ENCODE measurements around the gene SMIM44.

SMIM44 gene

DNA sequence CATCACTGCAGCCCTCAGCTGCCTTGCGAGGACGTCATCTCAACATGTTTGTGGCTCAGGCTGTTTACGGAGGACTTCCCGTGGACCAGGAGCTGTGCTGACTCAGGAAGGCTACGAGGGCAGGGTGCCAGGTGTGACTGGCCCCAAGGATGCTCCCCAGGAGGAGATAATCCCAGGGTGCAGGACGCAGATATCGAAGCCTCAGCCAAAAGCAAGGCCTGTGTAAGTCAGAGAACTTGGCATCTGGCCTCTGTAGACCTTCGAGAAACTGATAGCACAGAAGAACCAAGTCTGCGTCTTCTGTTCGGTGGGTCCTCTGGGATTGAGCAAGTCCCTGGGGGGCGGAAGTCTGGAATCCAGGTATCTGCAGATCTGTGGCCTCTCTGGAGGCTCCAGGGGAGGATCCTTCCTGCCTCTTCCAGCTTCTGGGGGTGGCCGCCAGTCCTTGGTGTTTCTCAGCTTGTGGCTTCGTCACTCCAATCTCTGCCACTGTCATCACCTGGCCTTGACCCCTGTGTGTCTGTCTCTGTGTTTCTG lies 19.9 kb upstream of the SMIM44 start:
- no peaks in the 10 kb centered on the region for H3K9me3 ChIP-seq (ENCODE audit: control insufficient read depth, low read length)
- H3K27ac ChIP-seq (ENCODE audit: insufficient read depth, low read length, poor library complexity, severe bottlenecking): no peak overlapping the region
- DNase-seq: no peak
- no peaks in the 10 kb centered on the region for H3K27me3 ChIP-seq (replicated peaks; ENCODE audit: control insufficient read depth, insufficient read depth, low read length, poor library complexity, severe bottlenecking)
- no peak overlapping the region for H3K4me3 ChIP-seq (ENCODE audit: insufficient read depth, low read depth, low read length, poor library complexity, severe bottlenecking)
- H3K36me3 ChIP-seq (ENCODE audit: control insufficient read depth, insufficient read depth, low read length): no peaks in the 10 kb centered on the region
- peaks cover 22% of the 10 kb centered on the region for H3K4me1 ChIP-seq (ENCODE audit: control insufficient read depth, insufficient read depth, low read length, poor library complexity, severe bottlenecking)

DNA sequence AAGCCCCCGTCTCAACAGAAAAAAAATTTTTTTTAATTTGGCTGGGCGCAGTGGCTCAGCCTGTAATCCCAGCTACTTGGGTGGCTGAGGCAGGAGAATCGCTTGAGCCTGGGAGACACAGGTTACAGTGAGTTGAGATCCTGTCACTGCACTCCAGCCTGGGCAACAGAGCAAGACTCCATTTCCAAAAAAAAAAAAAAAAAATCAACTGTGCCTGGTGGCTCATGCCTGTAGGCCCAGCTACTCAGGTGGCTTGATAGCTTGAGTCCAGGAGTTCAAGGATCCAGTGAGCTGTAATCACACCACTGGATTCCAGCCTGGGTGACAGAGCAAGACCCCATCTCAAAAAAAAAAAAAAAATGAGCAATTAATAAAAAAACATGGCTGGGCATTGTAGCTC lies 18.5 kb upstream of the SMIM44 start:
- no peaks in the 10 kb centered on the region for H3K9me3 ChIP-seq (ENCODE audit: control insufficient read depth, low read length)
- H3K4me1 ChIP-seq (ENCODE audit: control insufficient read depth, insufficient read depth, low read length, poor library complexity, severe bottlenecking): peaks cover 13% of the 10 kb centered on the region
- no peak overlapping the region for H3K27ac ChIP-seq (ENCODE audit: insufficient read depth, low read length, poor library complexity, severe bottlenecking)
- DNase-seq: no peak
- no peaks in the 10 kb centered on the region for H3K27me3 ChIP-seq (replicated peaks; ENCODE audit: control insufficient read depth, insufficient read depth, low read length, poor library complexity, severe bottlenecking)
- H3K36me3 ChIP-seq (ENCODE audit: control insufficient read depth, insufficient read depth, low read length): no peaks in the 10 kb centered on the region
- H3K4me3 ChIP-seq (ENCODE audit: insufficient read depth, low read depth, low read length, poor library complexity, severe bottlenecking): no peak overlapping the region

DNA sequence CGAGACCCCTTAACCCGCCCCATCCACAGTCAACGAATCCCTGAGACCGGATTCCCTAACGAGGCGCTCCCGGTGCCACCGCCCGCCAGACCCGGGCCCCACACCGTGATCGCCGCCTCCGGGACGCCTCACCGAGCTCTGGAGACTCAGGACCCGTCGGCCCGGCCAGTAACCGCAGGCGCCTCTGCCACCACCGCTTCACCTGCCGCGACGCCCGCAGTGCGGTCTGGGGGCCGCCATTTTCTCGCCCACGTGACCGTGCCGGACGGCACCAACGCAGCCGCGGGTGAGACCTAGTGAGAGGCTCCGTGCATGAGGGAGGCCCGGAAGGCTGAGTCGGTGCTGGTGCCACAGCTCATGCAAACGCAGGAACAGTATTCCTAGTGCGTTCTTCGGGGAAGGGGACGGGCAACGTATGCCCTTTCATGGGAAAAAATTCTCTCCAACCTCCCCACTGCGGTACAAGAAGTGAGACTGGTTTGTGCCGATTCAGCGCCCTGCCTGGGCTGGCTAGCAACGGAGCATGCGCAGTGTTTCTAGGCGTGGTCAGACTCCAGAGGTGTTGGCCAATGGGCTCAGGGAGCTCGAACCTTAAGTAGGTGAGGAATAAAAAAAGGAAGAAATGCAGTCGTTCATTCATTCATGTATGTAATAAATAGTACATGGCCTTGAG lies 17.3 kb upstream of the SMIM44 start, which contains the start of gene DOHH:
TSS of gene DOHH (minus strand) at position 246 of the 673 bp plus-strand sequence. CDS start 3,860 bp downstream, outside the sequence.
- Histone ChIP-seq H3K27me3 (replicated peaks; ENCODE audit: control insufficient read depth, insufficient read depth, low read length, poor library complexity, severe bottlenecking) (no peaks in the 10 kb centered on the region), H3K9me3 (ENCODE audit: control insufficient read depth, low read length) (no peaks in the 10 kb centered on the region), H3K36me3 (ENCODE audit: control insufficient read depth, insufficient read depth, low read length) (peaks cover under 1% of the 10 kb centered on the region), H3K4me3 (ENCODE audit: insufficient read depth, low read depth, low read length, poor library complexity, severe bottlenecking) (peak within 1 kb of the TSS; percentile 82), H3K4me1 (ENCODE audit: control insufficient read depth, insufficient read depth, low read length, poor library complexity, severe bottlenecking) (peaks cover 12% of the 10 kb centered on the region), H3K27ac (ENCODE audit: insufficient read depth, low read length, poor library complexity, severe bottlenecking) (peak within 1 kb of the TSS; percentile 90)
- peak; percentile 86 to 90 (median 87) for DNase-seq

DNA sequence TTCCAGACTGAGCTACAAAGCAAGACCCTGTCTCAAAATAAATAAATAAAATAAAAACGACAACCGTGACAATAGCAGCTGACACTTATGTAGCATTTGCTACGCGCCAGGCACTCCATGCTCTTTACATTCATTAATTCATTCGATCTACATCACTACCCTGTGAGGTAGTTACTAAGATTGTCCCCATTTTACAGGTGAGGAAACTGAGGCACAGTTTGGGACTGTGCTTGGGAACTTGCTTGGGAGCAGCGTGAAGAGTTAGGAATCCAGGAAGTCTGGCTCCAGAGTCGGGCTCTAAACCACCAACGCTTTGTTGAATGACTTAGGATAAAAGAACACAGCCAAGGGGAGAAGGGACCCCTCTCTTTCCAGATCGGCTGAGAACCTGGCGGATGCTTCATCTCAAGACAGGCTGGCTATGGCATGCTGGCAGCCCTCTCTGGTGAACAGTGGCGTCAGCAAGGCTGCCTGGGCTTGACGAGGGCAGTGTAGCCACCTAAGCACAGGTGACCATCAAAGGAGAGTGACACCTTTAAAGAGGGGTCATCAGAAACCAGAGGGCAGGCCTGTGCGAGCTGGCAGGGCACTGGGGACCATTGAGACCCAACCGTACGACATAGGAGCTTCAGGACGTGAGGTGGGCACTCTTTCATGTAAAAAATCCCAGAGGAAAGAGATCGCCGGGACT lies 16.6 kb upstream of the SMIM44 start:
- no peaks in the 10 kb centered on the region for H3K9me3 ChIP-seq (ENCODE audit: control insufficient read depth, low read length)
- peaks cover 6% of the 10 kb centered on the region for H3K4me1 ChIP-seq (ENCODE audit: control insufficient read depth, insufficient read depth, low read length, poor library complexity, severe bottlenecking)
- H3K27me3 ChIP-seq (replicated peaks; ENCODE audit: control insufficient read depth, insufficient read depth, low read length, poor library complexity, severe bottlenecking): no peaks in the 10 kb centered on the region
- H3K4me3 ChIP-seq (ENCODE audit: insufficient read depth, low read depth, low read length, poor library complexity, severe bottlenecking): peak overlapping the region; percentile 82
- peak overlapping the region; percentile 90 for H3K27ac ChIP-seq (ENCODE audit: insufficient read depth, low read length, poor library complexity, severe bottlenecking)
- no peak for DNase-seq
- H3K36me3 ChIP-seq (ENCODE audit: control insufficient read depth, insufficient read depth, low read length): peaks cover 4% of the 10 kb centered on the region

DNA sequence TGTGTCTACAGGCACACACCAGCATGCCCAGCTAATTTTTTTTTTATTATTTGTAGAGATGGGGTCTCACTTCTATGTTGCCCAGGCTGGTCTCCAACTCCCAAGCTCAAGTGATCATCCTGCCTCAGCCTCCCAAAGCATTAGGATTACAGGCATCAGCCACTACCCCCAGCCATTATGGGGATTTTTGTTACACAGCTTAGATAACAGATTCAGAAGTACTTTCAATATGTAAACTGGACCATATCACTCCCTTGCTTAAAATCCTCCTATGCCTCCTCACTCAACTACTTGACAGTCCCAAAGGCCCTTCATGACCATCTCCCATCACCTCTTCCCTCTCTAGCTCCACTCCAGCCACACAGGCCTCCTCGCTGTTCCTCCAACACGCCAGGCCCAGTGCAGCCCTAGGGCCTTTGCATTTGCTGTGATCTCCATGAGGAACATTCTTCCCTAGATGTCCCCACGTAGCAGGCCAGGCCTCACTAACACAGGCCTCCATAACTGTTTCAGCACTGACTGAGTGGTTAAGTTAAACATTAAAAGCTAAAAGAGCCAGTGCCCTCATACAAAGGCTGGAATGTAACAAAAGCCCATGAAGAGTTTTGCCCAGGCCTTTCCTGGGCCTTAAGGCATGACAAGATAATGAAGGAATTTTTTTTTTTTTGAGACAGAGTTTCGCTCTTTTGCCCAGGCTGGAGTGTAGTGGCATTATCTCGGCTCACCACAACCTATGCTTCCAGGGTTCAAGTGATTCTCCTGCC lies 14.7 kb upstream of the SMIM44 start:
- no peak for DNase-seq
- H3K4me1 ChIP-seq (ENCODE audit: control insufficient read depth, insufficient read depth, low read length, poor library complexity, severe bottlenecking): peaks cover 6% of the 10 kb centered on the region
- no peaks in the 10 kb centered on the region for H3K9me3 ChIP-seq (ENCODE audit: control insufficient read depth, low read length)
- no peak overlapping the region for H3K27ac ChIP-seq (ENCODE audit: insufficient read depth, low read length, poor library complexity, severe bottlenecking)
- no peaks in the 10 kb centered on the region for H3K27me3 ChIP-seq (replicated peaks; ENCODE audit: control insufficient read depth, insufficient read depth, low read length, poor library complexity, severe bottlenecking)
- peaks cover 5% of the 10 kb centered on the region for H3K36me3 ChIP-seq (ENCODE audit: control insufficient read depth, insufficient read depth, low read length)
- no peak overlapping the region for H3K4me3 ChIP-seq (ENCODE audit: insufficient read depth, low read depth, low read length, poor library complexity, severe bottlenecking)

DNA sequence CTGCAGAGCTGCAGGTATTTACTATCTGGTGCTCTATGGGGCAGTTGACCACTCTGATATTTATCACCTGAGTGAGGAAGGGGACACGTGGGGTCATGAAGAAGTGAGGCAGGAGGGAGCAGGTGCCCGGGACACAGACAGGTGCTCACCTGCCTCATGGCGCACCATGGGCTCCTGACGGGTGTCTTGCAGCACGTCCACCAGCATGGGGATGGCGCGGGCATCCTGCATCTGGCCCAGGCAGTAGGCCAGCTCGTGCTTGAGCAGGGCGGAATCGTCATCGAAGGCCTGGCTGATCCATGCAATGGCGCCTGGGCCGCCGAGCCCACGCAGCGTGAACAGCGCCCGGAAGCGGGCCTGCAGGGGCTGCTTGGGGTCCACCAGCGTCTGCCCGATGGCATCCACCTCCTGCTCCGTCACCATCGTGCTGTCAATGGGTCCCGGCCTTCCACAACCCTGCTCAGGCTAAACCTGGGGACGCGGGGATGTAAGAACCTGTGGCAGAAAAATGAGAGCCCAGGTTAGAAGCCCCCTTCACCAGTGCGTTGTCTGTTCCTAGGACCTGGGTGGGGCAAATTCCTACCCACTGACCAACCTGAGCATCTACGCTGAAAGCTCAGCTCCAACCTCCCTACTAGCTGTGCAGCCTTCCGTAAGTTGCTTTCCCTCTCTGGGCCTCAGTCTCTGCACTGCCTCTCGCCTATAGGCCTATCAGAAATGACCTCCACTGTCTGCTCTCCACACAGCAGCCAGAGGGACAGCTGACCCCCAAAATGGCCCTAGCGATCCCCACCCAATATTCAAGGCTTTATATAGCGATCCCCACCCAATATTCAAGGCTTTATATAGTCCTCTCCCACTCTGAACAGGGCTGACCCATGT lies 13.4 kb upstream of the SMIM44 start:
- no peak for DNase-seq
- peaks cover 18% of the 10 kb centered on the region for H3K36me3 ChIP-seq (ENCODE audit: control insufficient read depth, insufficient read depth, low read length)
- no peak overlapping the region for H3K27ac ChIP-seq (ENCODE audit: insufficient read depth, low read length, poor library complexity, severe bottlenecking)
- H3K27me3 ChIP-seq (replicated peaks; ENCODE audit: control insufficient read depth, insufficient read depth, low read length, poor library complexity, severe bottlenecking): no peaks in the 10 kb centered on the region
- no peaks in the 10 kb centered on the region for H3K9me3 ChIP-seq (ENCODE audit: control insufficient read depth, low read length)
- H3K4me3 ChIP-seq (ENCODE audit: insufficient read depth, low read depth, low read length, poor library complexity, severe bottlenecking): no peak overlapping the region
- peaks cover 6% of the 10 kb centered on the region for H3K4me1 ChIP-seq (ENCODE audit: control insufficient read depth, insufficient read depth, low read length, poor library complexity, severe bottlenecking)

DNA sequence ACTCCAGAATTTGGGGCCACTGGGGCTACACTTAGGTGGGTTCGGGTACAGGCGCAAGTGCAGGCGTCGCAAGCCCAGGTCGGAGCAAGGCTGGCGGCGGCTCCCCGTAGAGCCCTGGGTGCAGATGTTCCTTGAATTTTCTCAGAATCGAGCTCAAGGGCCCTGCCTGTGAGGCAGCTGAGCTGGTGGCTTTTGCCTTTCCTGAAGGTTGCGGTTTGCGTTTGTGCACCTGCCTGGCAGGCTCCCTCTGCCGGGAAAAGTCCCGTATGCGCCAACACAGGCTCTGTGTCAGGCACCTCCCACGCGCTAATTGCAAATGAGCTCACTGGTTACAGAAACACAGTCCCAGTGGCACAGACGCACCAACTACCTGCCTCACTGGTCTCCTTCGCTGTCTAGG lies 11.3 kb upstream of the SMIM44 start:
- Histone ChIP-seq H3K4me1 (ENCODE audit: control insufficient read depth, insufficient read depth, low read length, poor library complexity, severe bottlenecking) (no peaks in the 10 kb centered on the region), H3K4me3 (ENCODE audit: insufficient read depth, low read depth, low read length, poor library complexity, severe bottlenecking) (no peak overlapping the region), H3K36me3 (ENCODE audit: control insufficient read depth, insufficient read depth, low read length) (peaks cover 27% of the 10 kb centered on the region), H3K27me3 (replicated peaks; ENCODE audit: control insufficient read depth, insufficient read depth, low read length, poor library complexity, severe bottlenecking) (no peaks in the 10 kb centered on the region), H3K27ac (ENCODE audit: insufficient read depth, low read length, poor library complexity, severe bottlenecking) (no peak overlapping the region), H3K9me3 (ENCODE audit: control insufficient read depth, low read length) (no peaks in the 10 kb centered on the region)
- DNase-seq: no peak

DNA sequence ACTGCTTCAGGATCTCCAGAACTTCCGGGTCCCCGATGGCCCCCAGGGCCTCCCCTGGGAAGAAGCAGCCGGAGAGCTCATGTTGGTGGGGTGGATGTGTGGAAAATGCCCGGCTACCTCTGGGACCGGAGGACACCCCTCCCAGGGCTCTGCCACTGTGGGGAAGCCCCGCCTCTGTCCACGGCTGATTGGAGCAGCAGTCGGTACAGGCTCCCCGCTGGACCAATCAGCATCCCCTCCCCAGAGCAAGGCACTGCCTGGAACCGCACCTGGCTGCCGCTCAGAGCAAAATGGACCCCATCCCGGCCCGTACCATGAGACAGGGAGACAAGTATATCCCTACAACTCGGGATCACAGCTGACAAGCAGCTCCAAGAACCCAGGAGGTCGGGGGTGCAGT lies 10.8 kb upstream of the SMIM44 start:
- H3K36me3 ChIP-seq (ENCODE audit: control insufficient read depth, insufficient read depth, low read length): peaks cover 27% of the 10 kb centered on the region
- DNase-seq: no peak
- H3K4me1 ChIP-seq (ENCODE audit: control insufficient read depth, insufficient read depth, low read length, poor library complexity, severe bottlenecking): no peaks in the 10 kb centered on the region

DNA sequence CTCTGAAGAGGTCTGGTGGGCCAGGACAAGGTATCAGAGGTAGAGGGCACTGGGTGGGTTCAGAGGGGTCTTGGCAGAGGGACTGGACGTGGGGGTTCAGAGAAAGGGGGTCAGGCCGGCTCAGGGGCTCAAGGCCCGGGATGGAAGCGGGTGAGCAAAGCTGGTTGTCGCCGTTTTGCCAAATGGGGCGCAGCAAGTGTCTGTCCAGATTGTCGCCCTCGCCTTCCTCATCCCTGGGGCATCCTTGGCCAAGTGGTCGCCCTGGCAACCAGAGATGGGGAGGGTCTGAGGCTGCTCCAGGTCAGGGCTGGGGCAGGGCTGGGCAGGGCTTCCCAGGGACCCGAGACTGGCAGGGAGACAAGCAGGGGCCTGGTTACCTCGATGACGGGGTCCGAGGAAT lies 10.4 kb upstream of the SMIM44 start:
- DNase-seq: no peak
- peaks cover 27% of the 10 kb centered on the region for H3K36me3 ChIP-seq (ENCODE audit: control insufficient read depth, insufficient read depth, low read length)

More for the DNA sequence above, 10.8 kb upstream of the SMIM44 start:
- H3K4me3 ChIP-seq (ENCODE audit: insufficient read depth, low read depth, low read length, poor library complexity, severe bottlenecking): no peak overlapping the region
- no peaks in the 10 kb centered on the region for H3K9me3 ChIP-seq (ENCODE audit: control insufficient read depth, low read length)
- H3K27ac ChIP-seq (ENCODE audit: insufficient read depth, low read length, poor library complexity, severe bottlenecking): no peak overlapping the region
- H3K27me3 ChIP-seq (replicated peaks; ENCODE audit: control insufficient read depth, insufficient read depth, low read length, poor library complexity, severe bottlenecking): no peaks in the 10 kb centered on the region

More for the DNA sequence above, 10.4 kb upstream of the SMIM44 start:
- Histone ChIP-seq H3K27me3 (replicated peaks; ENCODE audit: control insufficient read depth, insufficient read depth, low read length, poor library complexity, severe bottlenecking) (no peaks in the 10 kb centered on the region), H3K9me3 (ENCODE audit: control insufficient read depth, low read length) (no peaks in the 10 kb centered on the region), H3K4me1 (ENCODE audit: control insufficient read depth, insufficient read depth, low read length, poor library complexity, severe bottlenecking) (no peaks in the 10 kb centered on the region), H3K4me3 (ENCODE audit: insufficient read depth, low read depth, low read length, poor library complexity, severe bottlenecking) (no peak overlapping the region), H3K27ac (ENCODE audit: insufficient read depth, low read length, poor library complexity, severe bottlenecking) (no peak overlapping the region)

Measured in effector memory CD4-positive, alpha-beta T cell (primary cell).